NCI-H1694 treated with DMSO at 0.1 percent for 48 hours (cell line): Measurements from ENCODE around the gene CORO2A.

Experiments used
- DNase-seq: peaks from one replicate; lab custom pipeline; 2025; lab: John Stamatoyannopoulos, UW

Gene CORO2A

GRCh38 chr9:98219794-98220370, 27.4 kb upstream of the CORO2A start:
- no peak for DNase-seq

- no peak for DNase-seq
Observed at GRCh38 chr9:98219364-98219716, 26.9 kb upstream of the CORO2A start.

GRCh38 chr9:98218562-98219363, 26.3 kb upstream of the CORO2A start:
- DNase-seq = no peak

GRCh38 chr9:98217255-98217654, 24.8 kb upstream of the CORO2A start:
- no peak for DNase-seq

GRCh38 chr9:98216391-98216790, 24.0 kb upstream of the CORO2A start:
- DNase-seq = no peak

GRCh38 chr9:98215821-98216220, 23.4 kb upstream of the CORO2A start:
- no peak for DNase-seq

- no peak for DNase-seq
Observed at GRCh38 chr9:98215271-98215670, 22.8 kb upstream of the CORO2A start.

- DNase-seq = no peak
Observed at GRCh38 chr9:98214811-98215210, 22.4 kb upstream of the CORO2A start.

GRCh38 chr9:98211260-98211659, 18.8 kb upstream of the CORO2A start:
- DNase-seq = no peak

- DNase-seq = no peak
Observed at GRCh38 chr9:98210435-98210834, 18.0 kb upstream of the CORO2A start.

- DNase-seq = no peak
Observed at GRCh38 chr9:98209530-98209929, 17.1 kb upstream of the CORO2A start.

- DNase-seq = no peak
Observed at GRCh38 chr9:98208635-98209034, 16.2 kb upstream of the CORO2A start.

GRCh38 chr9:98207606-98208005, 15.2 kb upstream of the CORO2A start:
- DNase-seq = no peak

GRCh38 chr9:98206754-98207153, 14.3 kb upstream of the CORO2A start:
- no peak for DNase-seq

- no peak for DNase-seq
Observed at GRCh38 chr9:98204692-98205091, 12.3 kb upstream of the CORO2A start.

- no peak for DNase-seq
Observed at GRCh38 chr9:98203153-98203552, 10.7 kb upstream of the CORO2A start.

- no peak for DNase-seq
Observed at GRCh38 chr9:98202252-98202651, 9.8 kb upstream of the CORO2A start.

GRCh38 chr9:98201749-98202148, 9.3 kb upstream of the CORO2A start:
- no peak for DNase-seq

GRCh38 chr9:98201102-98201501, 8.7 kb upstream of the CORO2A start:
- no peak for DNase-seq

- DNase-seq = no peak
Observed at GRCh38 chr9:98199388-98200033, 7.1 kb upstream of the CORO2A start.

GRCh38 chr9:98195671-98196070, 3.2 kb upstream of the CORO2A start:
- DNase-seq = no peak

GRCh38 chr9:98193336-98193944, 1.0 kb upstream of the CORO2A start:
- DNase-seq = no peak
